Right cardiac atrium (tissue), 5 donors: ENCODE results near the gene LMNTD1. TPM values are rescaled to one million over a fixed set of nuclear protein-coding genes. Genes with fewer than 3 reads are reported as not detected.

Source experiments
- ATAC-seq, 2 donors: fragments of 200-7000 bp; cut with Tn5 transposase; one replicate each; pipeline versions ENCODE4 v1.8.0 to v1.9.1; 2020; ENCODE audit warnings: moderate library complexity in 2 of 2, mild to moderate bottlenecking in 1 of 2
- DNase-seq, 3 donors: peaks; one replicate each; pipeline ENCODE4 v3.0.0-alpha.2; 2020
- H3K27ac ChIP-seq: one replicate; pipeline ENCODE4 v1.5.1; 2013; ENCODE audit warnings: mild to moderate bottlenecking, low read length, control low read depth, moderate library complexity
- H3K27me3 ChIP-seq: one replicate; pipeline ENCODE4 v1.6.1; 2013; ENCODE audit not compliant: control insufficient read depth, insufficient read depth
- H3K4me1 ChIP-seq: one replicate; pipeline ENCODE4 v1.6.1; 2013; ENCODE audit warnings: low read length; ENCODE audit not compliant: control insufficient read depth, insufficient read depth
- H3K4me3 ChIP-seq: one replicate; pipeline ENCODE4 v1.5.1; 2013; ENCODE audit warnings: low read length, control low read depth
- H3K9me3 ChIP-seq: one replicate; pipeline ENCODE4 v1.6.1; 2013; ENCODE audit warnings: low read length; ENCODE audit not compliant: control insufficient read depth
- WGBS: extraction: QIAGEN DNeasy Blood & Tissue Kit; methylation state at CpG from one replicate; pipeline ENCODE4 v1.1.7; 2013; 5-methylcytosine and 5-hydroxymethylcytosine counted together
- intact Hi-C, 4 donors: fragments of 100-400 bp; cut with DNase I; formaldehyde crosslinking; loops; one replicate each; pipeline versions ENCODE4 v1.11.0 to v1.14.0; 2022 to 2023
- polyA plus RNA-seq: library from polyadenylated mRNA; stranded (reverse); fragments of 200-250 nt; gene quantifications from one replicate; pipeline ENCODE4 v1.2.3, GENCODE V29; 2013
- total RNA-seq, 4 donors: library from RNA; stranded (reverse); fragmentation: NEBNext Ultra II Directional; extraction: Animal tissue kit (Norgen Biotek cat#: 25700); gene quantifications; one replicate each; pipeline ENCODE4 v1.2.1, GENCODE V29; 2021
- donor health status: healthy with polysubstance abuse.
- donor health status: DM: no; HTN: yes; CAD: no.
- donor health status: DM: no; HTN: no; CAD: no.
- donor health status: DM: no; HTN: yes; CAD: no; lungs with severe emphysema.
- donor health status: DM: yes; HTN: yes; CAD: no.

Gene LMNTD1
- total and polyA plus RNA-seq, 5 donors: 0.35 to 1.7 (median 0.78) TPM; not detected in 2

- 31% methylated on average over 5 of the region's 5 CpGs for WGBS
- ATAC-seq (no peak), DNase-seq (no peak)
- Histone ChIP-seq H3K9me3 (peaks cover 2% of the 10 kb centered on the region), H3K27ac (no peak overlapping the region), H3K4me3 (no peak overlapping the region), H3K4me1 (peaks cover 2% of the 10 kb centered on the region), H3K27me3 (no peaks in the 10 kb centered on the region)
- intact Hi-C loops: loop anchor here in 2 of 4 donors (10.0 kb wide), 4 partner anchors 210 to 450 kb away; partner anchors contain the start of gene RASSF8 (in 1 of the 2)
Measured at GRCh38 chr12:25584596-25584995, 31.5 kb upstream of the LMNTD1 start.

DNA sequence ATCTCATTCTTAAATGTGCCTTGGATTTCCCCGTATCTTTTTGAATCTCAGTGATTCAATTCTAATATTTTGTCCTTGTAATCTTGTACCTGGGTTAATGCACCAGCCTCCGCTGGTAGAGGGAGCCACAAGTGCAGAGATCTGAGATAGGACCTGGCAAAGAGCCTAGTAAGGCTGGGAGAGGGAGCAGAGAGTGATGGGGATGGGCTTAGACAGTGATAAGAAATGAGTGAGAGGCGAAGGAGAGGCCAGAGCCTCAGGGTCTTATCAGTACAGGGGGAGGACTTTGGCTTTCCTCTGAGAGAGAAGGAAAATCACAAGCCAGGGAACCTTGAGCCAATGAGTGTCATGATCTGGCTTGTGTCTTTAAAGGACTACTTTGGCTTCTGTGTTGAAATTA, 30.5 kb upstream of the LMNTD1 start:
- peak; percentile 93 to 97 for ATAC-seq
- H3K9me3 ChIP-seq: peaks cover 2% of the 10 kb centered on the region
- peak; percentile 33 to 72 (median 52) for DNase-seq
- H3K4me1 ChIP-seq: peaks cover 2% of the 10 kb centered on the region
- 12% methylated on average over 3 of the region's 3 CpGs for WGBS
- no peak overlapping the region for H3K4me3 ChIP-seq
- intact Hi-C loops: loop anchor here in 2 of 4 donors (10.0 kb wide), 4 partner anchors 211 to 451 kb away; partner anchors contain the start of gene RASSF8 (in 1 of the 2)
- no peaks in the 10 kb centered on the region for H3K27me3 ChIP-seq
- H3K27ac ChIP-seq: peak overlapping the region; percentile 30

- DNase-seq (no peak), ATAC-seq (no peak)
- Histone ChIP-seq H3K4me3 (no peak overlapping the region), H3K27me3 (no peaks in the 10 kb centered on the region), H3K27ac (no peak overlapping the region), H3K9me3 (no peaks in the 10 kb centered on the region), H3K4me1 (peaks cover 2% of the 10 kb centered on the region)
- 85% methylated on average over 5 of the region's 5 CpGs for WGBS
- intact Hi-C loops: loop anchor here in 2 of 4 donors (10.0 kb wide), 4 partner anchors 214 to 454 kb away; partner anchors contain the start of gene RASSF8 (in 1 of the 2)
Measured at GRCh38 chr12:25581067-25581466, 28.0 kb upstream of the LMNTD1 start.

GRCh38 chr12:25578411-25579143, 25.5 kb upstream of the LMNTD1 start:
- intact Hi-C loops: no loop called here
- DNase-seq: no peak
- no peaks in the 10 kb centered on the region for H3K9me3 ChIP-seq
- H3K27me3 ChIP-seq: no peaks in the 10 kb centered on the region
- WGBS: 96% methylated on average over 2 of the region's 2 CpGs
- H3K27ac ChIP-seq: no peak overlapping the region
- H3K4me3 ChIP-seq: no peak overlapping the region
- no peak for ATAC-seq
- H3K4me1 ChIP-seq: no peaks in the 10 kb centered on the region

DNA sequence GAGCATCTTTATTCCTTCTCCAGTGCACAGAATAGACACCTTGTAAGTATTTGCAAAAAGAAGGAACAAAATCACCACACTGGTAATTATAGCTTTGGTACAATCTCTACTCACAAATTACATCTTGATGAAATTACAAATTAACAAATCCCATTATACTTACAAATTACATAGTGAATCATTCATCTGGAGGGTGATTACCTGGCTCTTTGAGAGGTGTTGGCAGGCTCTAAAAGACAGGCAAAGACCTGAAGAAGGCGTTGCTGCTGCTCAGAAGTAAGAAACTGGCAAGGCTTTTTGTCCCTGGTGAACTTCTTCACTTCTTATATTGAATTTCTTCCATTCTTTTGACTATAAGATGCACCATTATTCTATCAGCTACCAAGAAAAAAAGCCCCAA, 21.7 kb upstream of the LMNTD1 start:
- Histone ChIP-seq H3K4me3 (no peak overlapping the region), H3K4me1 (no peaks in the 10 kb centered on the region), H3K27ac (no peak overlapping the region), H3K27me3 (no peaks in the 10 kb centered on the region), H3K9me3 (no peaks in the 10 kb centered on the region)
- ATAC-seq (no peak), DNase-seq (no peak)
- WGBS: 80% methylated on average over 1 of the region's 1 CpG
- intact Hi-C loops: no loop called here

DNA sequence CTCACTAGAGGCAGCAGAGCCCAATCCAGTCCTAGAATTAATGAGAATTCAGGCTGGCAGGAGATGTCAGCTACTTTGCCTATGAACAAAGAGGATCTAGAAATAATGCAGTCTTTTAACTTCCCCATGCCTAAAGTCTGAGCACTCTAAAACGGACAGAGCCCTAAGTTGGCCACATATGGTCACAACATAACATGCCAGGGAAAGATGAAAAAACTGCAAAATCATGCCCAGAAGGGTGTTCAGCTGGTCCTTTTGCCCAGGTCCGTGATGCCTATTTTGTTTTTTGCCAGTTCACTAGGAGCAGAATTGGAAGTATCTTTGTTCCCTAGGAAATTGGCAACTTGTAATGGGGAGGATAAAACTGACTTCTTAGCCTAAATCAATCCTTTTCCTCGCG, 20.3 kb upstream of the LMNTD1 start:
- peaks cover 2% of the 10 kb centered on the region for H3K9me3 ChIP-seq
- intact Hi-C loops: no loop called here
- no peaks in the 10 kb centered on the region for H3K27me3 ChIP-seq
- ATAC-seq (no peak), DNase-seq (no peak)
- no peak overlapping the region for H3K27ac ChIP-seq
- no peaks in the 10 kb centered on the region for H3K4me1 ChIP-seq
- H3K4me3 ChIP-seq: no peak overlapping the region
- 77% methylated on average over 4 of the region's 4 CpGs for WGBS

DNA sequence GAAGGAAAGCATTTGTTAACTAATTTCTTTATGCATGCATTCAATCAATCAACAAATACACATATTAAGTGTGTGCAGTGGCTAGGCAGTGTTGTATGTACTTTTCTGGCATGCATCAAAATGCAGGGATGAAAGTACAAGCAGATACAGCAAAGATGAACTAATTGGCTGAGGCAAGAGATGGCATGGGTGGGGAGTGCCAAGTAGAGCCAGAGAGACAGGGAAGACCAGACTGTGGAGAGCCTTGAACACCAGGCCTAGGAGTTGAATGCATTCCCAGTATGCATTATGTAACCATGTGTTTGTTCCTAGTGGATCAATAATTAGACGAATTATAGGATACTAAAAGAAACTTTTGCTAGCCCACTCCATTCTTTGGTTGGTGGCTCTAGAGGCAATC, 17.3 kb upstream of the LMNTD1 start:
- Histone ChIP-seq H3K4me3 (no peak overlapping the region), H3K4me1 (no peaks in the 10 kb centered on the region), H3K27me3 (no peaks in the 10 kb centered on the region), H3K9me3 (peaks cover 2% of the 10 kb centered on the region), H3K27ac (no peak overlapping the region)
- no peak for DNase-seq
- no peak for ATAC-seq
- intact Hi-C loops: no loop called here
- 86% methylated on average over 1 of the region's 1 CpG for WGBS

DNA sequence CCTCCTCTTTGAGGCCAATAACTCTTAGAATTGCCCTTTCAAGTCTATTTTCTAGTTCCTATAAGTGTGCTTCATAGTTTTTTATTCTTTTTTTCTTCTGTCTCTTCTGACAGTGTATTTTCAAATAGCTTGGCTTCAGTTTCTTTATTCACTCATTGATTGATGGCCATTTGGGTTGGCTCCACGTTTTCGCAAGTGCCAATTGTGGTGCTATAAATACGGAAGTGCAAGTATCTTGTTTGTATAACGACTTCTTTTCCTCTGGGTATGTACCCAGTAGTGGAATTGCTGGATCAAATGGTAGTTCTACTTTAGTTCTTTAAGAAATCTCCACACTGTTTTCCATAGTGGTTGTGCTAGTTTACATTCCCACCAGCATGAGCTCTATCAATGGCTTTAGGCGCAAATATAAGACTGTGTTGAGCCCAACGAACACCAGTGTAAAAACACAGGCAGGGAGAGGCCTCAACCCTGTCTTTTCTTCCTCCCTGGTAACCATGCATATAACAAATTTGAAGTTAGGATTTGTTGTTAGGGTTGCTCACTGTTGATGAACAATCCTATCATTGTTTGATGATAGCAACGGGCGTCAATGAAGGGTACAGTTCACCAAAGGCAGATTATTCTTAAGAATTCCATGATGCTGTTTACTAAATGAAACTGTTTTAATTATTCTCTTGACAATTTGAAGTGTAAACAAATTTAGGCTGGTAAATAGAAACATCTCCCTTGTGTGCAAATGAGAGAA, 13.3 kb upstream of the LMNTD1 start:
- 79% methylated on average over 8 of the region's 8 CpGs for WGBS
- no peak for ATAC-seq

GRCh38 chr12:25558586-25558985, 5.5 kb upstream of the LMNTD1 start:
- ATAC-seq (no peak), DNase-seq (no peak)
- Histone ChIP-seq H3K4me3 (no peak overlapping the region), H3K9me3 (no peaks in the 10 kb centered on the region), H3K4me1 (no peaks in the 10 kb centered on the region), H3K27ac (no peak overlapping the region), H3K27me3 (no peaks in the 10 kb centered on the region)
- 91% methylated on average over 7 of the region's 7 CpGs for WGBS
- intact Hi-C loops: loop anchor here in 3 of 4 donors (10.0 kb wide), 1 partner anchor 124 kb away; no protein-coding TSS in a partner anchor

More for the DNA sequence above, 13.3 kb upstream of the LMNTD1 start:
- intact Hi-C loops: no loop called here
- H3K4me1 ChIP-seq: no peaks in the 10 kb centered on the region
- peaks cover 2% of the 10 kb centered on the region for H3K9me3 ChIP-seq
- no peaks in the 10 kb centered on the region for H3K27me3 ChIP-seq
- DNase-seq: no peak
- H3K27ac ChIP-seq: no peak overlapping the region
- H3K4me3 ChIP-seq: no peak overlapping the region

DNA sequence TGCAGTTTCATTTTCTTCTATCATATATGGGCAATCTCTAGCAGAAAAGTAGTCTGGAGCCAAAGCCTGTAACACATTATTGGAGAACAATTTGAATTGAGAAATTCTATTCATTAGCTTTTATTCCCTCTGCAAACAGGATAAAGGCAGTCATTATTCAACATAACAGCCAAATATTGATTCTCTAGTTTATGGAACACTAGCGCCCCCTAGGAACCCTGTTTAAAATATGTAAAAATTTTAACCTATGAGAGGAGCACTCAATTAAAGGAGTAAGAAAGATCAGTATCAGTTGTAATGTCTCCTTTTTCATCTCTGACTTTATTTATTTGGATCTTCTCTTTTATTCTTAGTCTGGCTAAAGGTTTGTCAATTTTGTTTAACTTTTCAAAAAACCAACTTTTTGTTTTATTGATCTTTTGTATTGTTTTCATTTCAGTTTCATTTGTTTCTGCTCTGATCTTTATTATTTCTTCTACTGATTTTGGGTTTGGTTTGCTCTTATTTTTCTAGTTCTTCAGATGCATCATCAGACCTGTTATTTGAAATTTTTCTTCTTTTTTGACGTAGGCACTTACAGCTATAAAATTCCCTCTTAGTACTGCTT, 4.8 kb upstream of the LMNTD1 start:
- Histone ChIP-seq H3K4me3 (no peak overlapping the region), H3K27me3 (no peaks in the 10 kb centered on the region), H3K4me1 (no peaks in the 10 kb centered on the region), H3K27ac (no peak overlapping the region), H3K9me3 (no peaks in the 10 kb centered on the region)
- intact Hi-C loops: loop anchor here in 3 of 4 donors (10.0 kb wide), 1 partner anchor 123 kb away; no protein-coding TSS in a partner anchor
- ATAC-seq (no peak), DNase-seq (no peak)
- 50% methylated on average over 2 of the region's 2 CpGs for WGBS

DNA sequence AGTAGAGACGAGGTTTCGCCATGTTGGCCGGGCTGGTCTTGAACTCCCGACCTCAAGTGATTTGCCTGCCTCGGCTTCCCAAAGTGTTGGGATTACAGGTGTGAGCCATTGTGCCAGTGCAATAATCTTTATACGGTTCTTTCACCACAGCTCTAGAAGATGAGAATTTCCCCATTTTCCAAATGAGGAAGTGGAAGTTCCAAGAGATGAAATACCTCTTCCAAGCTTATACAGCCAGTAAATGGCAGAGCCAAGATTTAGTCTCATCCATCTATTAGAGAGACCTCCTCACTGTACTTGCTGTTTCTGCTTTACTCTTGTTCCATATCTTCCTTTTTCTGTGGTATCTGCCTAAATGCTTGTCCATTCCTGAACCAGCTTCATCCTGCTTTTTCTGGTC, 3.1 kb upstream of the LMNTD1 start:
- Histone ChIP-seq H3K4me3 (no peak overlapping the region), H3K27ac (no peak overlapping the region), H3K4me1 (no peaks in the 10 kb centered on the region), H3K9me3 (no peaks in the 10 kb centered on the region), H3K27me3 (no peaks in the 10 kb centered on the region)
- 90% methylated on average over 6 of the region's 6 CpGs for WGBS
- ATAC-seq (no peak), DNase-seq (no peak)
- intact Hi-C loops: loop anchor here in 3 of 4 donors (10.0 kb wide), 1 partner anchor 121 kb away; no protein-coding TSS in a partner anchor
